ENCODE results near the gene YTHDF1. TPM values are rescaled to one million over a fixed set of nuclear protein-coding genes. Genes with fewer than 3 reads are reported as not detected.
"Not testable (repeated sequence)": the region's sequence is repeated elsewhere in the genome, so short reads cannot be mapped to it uniquely, and the experiment has no call there.

YTHDF1 gene
- total RNA-seq, 1 experiment from 2014 or later, result 42.6 TPM

- BruUV-seq (replicated peaks), result no TSS peak
- POLR2A ChIA-PET (ENCODE audit: unreplicated experiment), result no interaction called here
- H3K4me1 ChIP-seq (replicated peaks; ENCODE audit: insufficient read depth), result peaks cover 13% of the 10 kb centered on the region; the same call in 1 of the 2 replicates
These were observed 37.1 kb upstream of the YTHDF1 start for GRCh38 chr20:63253065-63253437.

GRCh38 chr20:63252284-63252711 is 36.4 kb upstream of the YTHDF1 start:
- TF ChIP-seq EZH2 (IDR thresholded peaks at IDR 0.05; ENCODE audit: low read depth) (no peak), CTCF (conservative IDR thresholded peaks at IDR 0.05) (no peak)
- Histone ChIP-seq H3K4me3 (no peak overlapping the region), H3K4me1 (replicated peaks; ENCODE audit: insufficient read depth) (peaks cover 13% of the 10 kb centered on the region; the same call in 1 of the 2 replicates), H3K4me2 (no peak overlapping the region), H3K79me2 (ENCODE audit: low read depth) (no peaks in the 10 kb centered on the region), H2AFZ (no peak overlapping the region), H4K20me1 (ENCODE audit: insufficient read depth) (no peaks in the 10 kb centered on the region), H3K27me3 (ENCODE audit: insufficient read depth, low read depth) (peaks cover 62% of the 10 kb centered on the region), H3K27ac (no peak overlapping the region), H3K9me2 (ENCODE audit: insufficient read depth) (no peaks in the 10 kb centered on the region), H3K36me3 (ENCODE audit: low read depth) (no peaks in the 10 kb centered on the region), H3K9me3 (ENCODE audit: insufficient read depth, low read depth) (no peaks in the 10 kb centered on the region), H3F3A (ENCODE audit: insufficient read depth, low read depth) (peaks cover 11% of the 10 kb centered on the region; the same call in 1 of the 2 replicates)
- DNase-seq, result no peak
- CTCF ChIA-PET, result interaction anchor here (1.8 kb wide), 1 partner anchor 28 kb away, joined by 6 read pairs; no protein-coding TSS in a partner anchor
- intact Hi-C loops (cut with micrococcal nuclease; ENCODE audit: unreplicated experiment), result no loop called here
- BruUV-seq (replicated peaks), result no TSS peak
- POLR2A ChIA-PET (ENCODE audit: unreplicated experiment), result no interaction called here

More at GRCh38 chr20:63253065-63253437, 37.1 kb upstream of the YTHDF1 start:
- H3K27ac ChIP-seq, result no peak overlapping the region
- intact Hi-C loops (cut with micrococcal nuclease; ENCODE audit: unreplicated experiment), result no loop called here
- H3K4me3 ChIP-seq, result no peak overlapping the region
- H3K9me3 ChIP-seq (ENCODE audit: insufficient read depth, low read depth), result no peaks in the 10 kb centered on the region
- no peaks in the 10 kb centered on the region for H3K36me3 ChIP-seq (ENCODE audit: low read depth)
- no peak overlapping the region for H3K4me2 ChIP-seq
- no peak overlapping the region for H2AFZ ChIP-seq
- DNase-seq, result no peak
- H3F3A ChIP-seq (ENCODE audit: insufficient read depth, low read depth), result peaks cover 11% of the 10 kb centered on the region; the same call in 1 of the 2 replicates
- H4K20me1 ChIP-seq (ENCODE audit: insufficient read depth), result no peaks in the 10 kb centered on the region
- no peak for TF ChIP-seq CTCF (conservative IDR thresholded peaks at IDR 0.05)
- TF ChIP-seq EZH2 (IDR thresholded peaks at IDR 0.05; ENCODE audit: low read depth), result no peak
- peaks cover 60% of the 10 kb centered on the region for H3K27me3 ChIP-seq (ENCODE audit: insufficient read depth, low read depth)
- H3K79me2 ChIP-seq (ENCODE audit: low read depth), result no peaks in the 10 kb centered on the region
- CTCF ChIA-PET, result no interaction called here
- no peaks in the 10 kb centered on the region for H3K9me2 ChIP-seq (ENCODE audit: insufficient read depth)

- intact Hi-C loops (cut with micrococcal nuclease; ENCODE audit: unreplicated experiment), result loop anchor here (1.0 kb wide), 2 partner anchors 27 to 68 kb away; no protein-coding TSS in a partner anchor
- Histone ChIP-seq H3K4me1 (replicated peaks; ENCODE audit: insufficient read depth) (peaks cover 13% of the 10 kb centered on the region; the same call in 1 of the 2 replicates), H3F3A (ENCODE audit: insufficient read depth, low read depth) (peaks cover 11% of the 10 kb centered on the region; the same call in 1 of the 2 replicates), H3K27me3 (ENCODE audit: insufficient read depth, low read depth) (peaks cover 62% of the 10 kb centered on the region), H3K4me2 (peak overlapping the region; percentile 2; the same call in 1 of the 2 replicates)
- H3K36me3 ChIP-seq (ENCODE audit: low read depth); POLR2A ChIA-PET (ENCODE audit: unreplicated experiment); H3K27ac ChIP-seq; H3K9me3 ChIP-seq (ENCODE audit: insufficient read depth, low read depth); BruUV-seq (replicated peaks); H3K79me2 ChIP-seq (ENCODE audit: low read depth); H2AFZ ChIP-seq; H3K9me2 ChIP-seq (ENCODE audit: insufficient read depth); H4K20me1 ChIP-seq (ENCODE audit: insufficient read depth); H3K4me3 ChIP-seq: not testable (repeated sequence)
- TF ChIP-seq CTCF (conservative IDR thresholded peaks at IDR 0.05), result peak; percentile 79
- DNase-seq, result peak in 1 of 2 experiments; percentile 73
- CTCF ChIA-PET, result interaction anchor here (1.8 kb wide), 1 partner anchor 27 kb away, joined by 6 read pairs; no protein-coding TSS in a partner anchor
These were observed 35.4 kb upstream of the YTHDF1 start for GRCh38 chr20:63251350-63251749.
